Measurements from ENCODE around the gene MLF2. TPM values are rescaled to one million over a fixed set of nuclear protein-coding genes. Genes with fewer than 3 reads are reported as not detected.
A peak's percentile ranks its signal among the peaks of the same experiment; 100 is the strongest.

Gene MLF2
- total RNA-seq, 1 experiment from 2014 or later = 175 TPM

DNA sequence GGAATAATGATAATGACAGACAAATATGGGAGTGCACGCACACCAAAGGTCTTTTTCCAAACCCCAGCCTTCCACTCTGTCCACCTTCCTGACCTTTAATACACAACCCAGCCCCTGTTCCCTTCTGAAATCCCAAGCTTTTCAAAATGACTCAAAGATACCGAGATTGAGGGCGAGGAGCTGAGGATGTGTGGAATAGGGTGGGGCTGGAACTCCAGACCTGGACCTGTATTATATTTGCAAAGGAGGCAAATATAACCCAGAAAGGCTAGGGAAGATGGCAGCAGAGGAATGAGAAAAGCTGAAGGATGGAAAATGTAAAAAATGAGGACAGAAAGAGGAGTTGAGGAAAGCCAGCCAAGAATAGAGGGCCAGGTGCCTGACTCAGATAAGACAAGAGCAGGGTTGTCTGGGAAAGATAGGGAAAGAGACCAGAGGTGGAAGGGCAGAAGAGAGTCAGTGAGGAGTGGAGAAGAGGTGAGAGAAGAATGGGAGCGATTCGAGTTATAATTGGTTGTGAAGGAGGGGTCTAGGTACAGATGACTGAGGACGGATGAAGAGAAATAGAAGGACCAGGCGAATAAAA is 12.2 kb upstream of the MLF2 start:
- peak overlapping the region; percentile 96 for H3K27ac ChIP-seq (ENCODE audit: low read length)
- ChIA-PET CTCF (interaction anchor here (1.3 to 1.7 kb wide), 2 partner anchors 12 to 69 kb away, joined by 4 to 12 read pairs; partner anchors contain the start of gene MLF2), POLR2A (interaction anchor here (0.6 kb wide), 1 partner anchor 53 kb away, joined by 5 read pairs; no protein-coding TSS in a partner anchor)
- H3K36me3 ChIP-seq (ENCODE audit: control insufficient read depth, insufficient read depth, low read length) = peaks cover 2% of the 10 kb centered on the region
- ATAC-seq (no peak), DNase-seq (ENCODE audit: low read depth, low spot score) (no peak)
- in situ Hi-C loops (cut with HindIII; ENCODE audit: low pct_unique_long_range_greater_than_20kb, low sequenced_read_pairs) (no loop called here), intact Hi-C loops (cut with micrococcal nuclease; ENCODE audit: unreplicated experiment) (no loop called here)
- BruUV-seq (replicated peaks) = no TSS peak
- TF ChIP-seq, protein P1, sequence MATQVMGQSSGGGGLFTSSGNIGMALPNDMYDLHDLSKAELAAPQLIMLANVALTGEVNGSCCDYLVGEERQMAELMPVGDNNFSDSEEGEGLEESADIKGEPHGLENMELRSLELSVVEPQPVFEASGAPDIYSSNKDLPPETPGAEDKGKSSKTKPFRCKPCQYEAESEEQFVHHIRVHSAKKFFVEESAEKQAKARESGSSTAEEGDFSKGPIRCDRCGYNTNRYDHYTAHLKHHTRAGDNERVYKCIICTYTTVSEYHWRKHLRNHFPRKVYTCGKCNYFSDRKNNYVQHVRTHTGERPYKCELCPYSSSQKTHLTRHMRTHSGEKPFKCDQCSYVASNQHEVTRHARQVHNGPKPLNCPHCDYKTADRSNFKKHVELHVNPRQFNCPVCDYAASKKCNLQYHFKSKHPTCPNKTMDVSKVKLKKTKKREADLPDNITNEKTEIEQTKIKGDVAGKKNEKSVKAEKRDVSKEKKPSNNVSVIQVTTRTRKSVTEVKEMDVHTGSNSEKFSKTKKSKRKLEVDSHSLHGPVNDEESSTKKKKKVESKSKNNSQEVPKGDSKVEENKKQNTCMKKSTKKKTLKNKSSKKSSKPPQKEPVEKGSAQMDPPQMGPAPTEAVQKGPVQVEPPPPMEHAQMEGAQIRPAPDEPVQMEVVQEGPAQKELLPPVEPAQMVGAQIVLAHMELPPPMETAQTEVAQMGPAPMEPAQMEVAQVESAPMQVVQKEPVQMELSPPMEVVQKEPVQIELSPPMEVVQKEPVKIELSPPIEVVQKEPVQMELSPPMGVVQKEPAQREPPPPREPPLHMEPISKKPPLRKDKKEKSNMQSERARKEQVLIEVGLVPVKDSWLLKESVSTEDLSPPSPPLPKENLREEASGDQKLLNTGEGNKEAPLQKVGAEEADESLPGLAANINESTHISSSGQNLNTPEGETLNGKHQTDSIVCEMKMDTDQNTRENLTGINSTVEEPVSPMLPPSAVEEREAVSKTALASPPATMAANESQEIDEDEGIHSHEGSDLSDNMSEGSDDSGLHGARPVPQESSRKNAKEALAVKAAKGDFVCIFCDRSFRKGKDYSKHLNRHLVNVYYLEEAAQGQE (IDR thresholded peaks at IDR 0.05; ENCODE audit: insufficient read depth in 1 of 2, low read depth in 2 of 2, low read length in 1 of 2) = no peak
- TF ChIP-seq, protein P2, sequence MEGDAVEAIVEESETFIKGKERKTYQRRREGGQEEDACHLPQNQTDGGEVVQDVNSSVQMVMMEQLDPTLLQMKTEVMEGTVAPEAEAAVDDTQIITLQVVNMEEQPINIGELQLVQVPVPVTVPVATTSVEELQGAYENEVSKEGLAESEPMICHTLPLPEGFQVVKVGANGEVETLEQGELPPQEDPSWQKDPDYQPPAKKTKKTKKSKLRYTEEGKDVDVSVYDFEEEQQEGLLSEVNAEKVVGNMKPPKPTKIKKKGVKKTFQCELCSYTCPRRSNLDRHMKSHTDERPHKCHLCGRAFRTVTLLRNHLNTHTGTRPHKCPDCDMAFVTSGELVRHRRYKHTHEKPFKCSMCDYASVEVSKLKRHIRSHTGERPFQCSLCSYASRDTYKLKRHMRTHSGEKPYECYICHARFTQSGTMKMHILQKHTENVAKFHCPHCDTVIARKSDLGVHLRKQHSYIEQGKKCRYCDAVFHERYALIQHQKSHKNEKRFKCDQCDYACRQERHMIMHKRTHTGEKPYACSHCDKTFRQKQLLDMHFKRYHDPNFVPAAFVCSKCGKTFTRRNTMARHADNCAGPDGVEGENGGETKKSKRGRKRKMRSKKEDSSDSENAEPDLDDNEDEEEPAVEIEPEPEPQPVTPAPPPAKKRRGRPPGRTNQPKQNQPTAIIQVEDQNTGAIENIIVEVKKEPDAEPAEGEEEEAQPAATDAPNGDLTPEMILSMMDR (IDR thresholded peaks at IDR 0.05) = no peak
- no peaks in the 10 kb centered on the region for H3K27me3 ChIP-seq (ENCODE audit: control insufficient read depth, insufficient read depth, low read length)
- peaks cover 35% of the 10 kb centered on the region for H3K4me1 ChIP-seq (ENCODE audit: control insufficient read depth, insufficient read depth, low read length)
- H3K9me3 ChIP-seq (ENCODE audit: control insufficient read depth, insufficient read depth, low read depth, low read length) = no peaks in the 10 kb centered on the region
- H3K4me3 ChIP-seq (ENCODE audit: low read depth in 2 of 2, low read length in 2 of 2) = peak overlapping the region; percentile 60 to 91

DNA sequence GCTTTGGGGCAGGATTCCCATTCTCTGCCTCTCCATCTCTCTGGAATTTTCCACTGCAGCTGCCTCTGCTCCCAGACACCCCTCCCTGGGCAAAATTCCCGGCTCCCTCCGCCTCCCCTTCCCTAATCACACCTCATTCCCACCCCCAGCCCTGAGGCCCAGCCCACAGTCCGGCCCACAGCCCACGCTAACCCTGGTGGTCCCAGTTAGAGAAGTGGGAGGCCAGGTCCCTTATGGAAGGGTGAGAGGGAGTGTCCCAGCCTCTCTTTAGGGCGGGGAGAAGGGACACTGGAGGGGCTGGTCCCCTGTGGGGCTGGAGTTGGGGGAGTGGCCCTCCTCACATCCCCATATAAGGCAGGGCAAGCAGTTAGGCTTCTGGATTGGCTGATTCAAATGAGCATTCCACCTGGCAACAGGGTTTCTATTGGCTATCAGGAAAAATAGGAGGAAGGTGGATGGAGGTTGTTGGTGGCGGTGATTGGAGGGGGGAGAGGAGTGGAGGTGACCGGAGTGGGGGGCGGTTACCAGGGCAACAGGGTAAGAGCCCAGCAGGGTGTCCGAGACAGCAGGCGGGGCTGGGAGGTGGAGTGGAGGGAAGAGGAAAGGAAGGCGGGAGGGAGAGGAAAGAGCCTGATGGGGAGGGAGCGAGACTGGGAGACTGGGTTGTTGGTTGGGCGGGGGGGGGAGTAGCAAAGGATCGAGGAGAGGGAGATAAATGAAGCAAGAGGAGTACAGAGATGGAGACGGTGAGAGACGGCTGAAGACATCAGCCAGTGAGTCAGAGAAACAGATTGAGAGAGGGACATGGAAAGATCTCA is 11.3 kb upstream of the MLF2 start:
- in situ Hi-C loops (cut with HindIII; ENCODE audit: low pct_unique_long_range_greater_than_20kb, low sequenced_read_pairs) (no loop called here), intact Hi-C loops (cut with micrococcal nuclease; ENCODE audit: unreplicated experiment) (no loop called here)
- peak; percentile 81 for ATAC-seq
- Histone ChIP-seq H3K27ac (ENCODE audit: low read length) (peak overlapping the region; percentile 96), H3K27me3 (ENCODE audit: control insufficient read depth, insufficient read depth, low read length) (no peaks in the 10 kb centered on the region), H3K9me3 (ENCODE audit: control insufficient read depth, insufficient read depth, low read depth, low read length) (no peaks in the 10 kb centered on the region), H3K36me3 (ENCODE audit: control insufficient read depth, insufficient read depth, low read length) (peaks cover 2% of the 10 kb centered on the region; the same call in 1 of the 2 replicates), H3K4me3 (ENCODE audit: low read depth in 2 of 2, low read length in 2 of 2) (peak overlapping the region; percentile 9 to 60; a peak in 2 of 4 replicates), H3K4me1 (ENCODE audit: control insufficient read depth, insufficient read depth, low read length) (peaks cover 29% of the 10 kb centered on the region)
- peak; percentile 86 for DNase-seq (ENCODE audit: low read depth, low spot score)
- CTCF ChIA-PET = interaction anchor here (0.6 kb wide), 1 partner anchor 123 kb away, joined by 3 read pairs; no protein-coding TSS in a partner anchor
- no peak for TF ChIP-seq TCF7L2 (IDR thresholded peaks at IDR 0.05; ENCODE audit: low read depth, low read length)
- TF ChIP-seq, protein P2 (IDR thresholded peaks at IDR 0.05) = no peak
- TF ChIP-seq POLR2AphosphoS5 (IDR thresholded peaks at IDR 0.05; ENCODE audit: low read depth, low read length) = no peak; the same call in 1 of the 2 replicates
- TF ChIP-seq SIN3A (IDR thresholded peaks at IDR 0.05; ENCODE audit: borderline replicate concordance, insufficient read depth, low read depth, low read length) = no peak
- TF ChIP-seq, protein P1 (IDR thresholded peaks at IDR 0.05; ENCODE audit: insufficient read depth in 1 of 2, low read depth in 2 of 2, low read length in 1 of 2) = no peak
- POLR2A ChIA-PET = no interaction called here
- BruUV-seq (replicated peaks) = no TSS peak
